Loucy (cell line): ENCODE data around the gene EP300.

ENCODE experiments used
- CTCF ChIP-seq: fragments of 200-600 bp; sonication (generic); conservative IDR thresholded peaks from 2 replicates; pipeline ENCODE4 v1.5.1; 2014; ENCODE audit warnings: mild to moderate bottlenecking, antibody characterized with exemption, low read length
- EZH2phosphoT487 ChIP-seq: fragments of 200-600 bp; IDR thresholded peaks from 2 replicates; pipeline ENCODE4 v1.6.1; 2018; ENCODE audit warnings: antibody characterized with exemption, mild to moderate bottlenecking, moderate library complexity, borderline replicate concordance

DNA sequence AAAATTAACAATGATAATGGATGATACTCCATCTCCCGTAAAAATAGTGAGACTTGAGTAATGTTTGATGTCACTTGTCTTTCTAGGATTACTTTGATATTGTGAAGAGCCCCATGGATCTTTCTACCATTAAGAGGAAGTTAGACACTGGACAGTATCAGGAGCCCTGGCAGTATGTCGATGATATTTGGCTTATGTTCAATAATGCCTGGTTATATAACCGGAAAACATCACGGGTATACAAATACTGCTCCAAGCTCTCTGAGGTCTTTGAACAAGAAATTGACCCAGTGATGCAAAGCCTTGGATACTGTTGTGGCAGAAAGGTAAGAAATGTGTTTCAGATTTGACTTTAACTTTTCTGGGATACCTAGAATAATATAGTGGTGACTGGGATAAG lies 64.7 kb downstream of the EP300 start:
- no peak for TF ChIP-seq CTCF
- no peak for TF ChIP-seq EZH2phosphoT487
